DND-41 (cell line): ENCODE data around the gene SLCO4A1.

ENCODE experiments used
- ATAC-seq: fragments of 200-7000 bp; cut with Tn5 transposase; 3 replicates; pipeline ENCODE4 v1.9.1; 2021; ENCODE audit warnings: low read depth; ENCODE audit not compliant: insufficient read depth
- DNase-seq: peaks from one replicate; pipeline ENCODE4 v3.0.0-alpha.2; 2020
- H2AFZ ChIP-seq: 2 replicates; pipeline ENCODE4 v1.6.0; 2012; ENCODE audit warnings: low read depth, low read length
- H3K27ac ChIP-seq: 2 replicates; pipeline ENCODE4 v1.5.1; 2012; ENCODE audit warnings: low read length, inconsistent platforms
- H3K27me3 ChIP-seq: fragments of 200-600 bp; sonication (generic); 2 replicates; pipeline ENCODE4 v1.6.0; 2012; ENCODE audit warnings: low read length, mild to moderate bottlenecking, inconsistent platforms; ENCODE audit not compliant: insufficient read depth, poor library complexity
- H3K36me3 ChIP-seq: 2 replicates; pipeline ENCODE4 v1.5.1; 2012; ENCODE audit warnings: low read length, inconsistent platforms; ENCODE audit not compliant: insufficient read depth
- H3K4me1 ChIP-seq: 2 replicates; pipeline ENCODE4 v1.5.1; 2012; ENCODE audit warnings: mild to moderate bottlenecking, low read length; ENCODE audit not compliant: insufficient read depth
- H3K4me2 ChIP-seq: 2 replicates; pipeline ENCODE4 v1.6.0; 2012; ENCODE audit warnings: mild to moderate bottlenecking, moderate library complexity, low read length, inconsistent platforms; ENCODE audit not compliant: insufficient read depth
- H3K4me3 ChIP-seq, 2 experiments: fragments of 200-600 bp in 1 of 2; shearing (Covaris generic) in 1 of 2; 2 replicates each; pipeline ENCODE4 v1.5.1; 2012 to 2016; ENCODE audit warnings: inconsistent platforms in 2 of 2, low read length in 2 of 2, mild to moderate bottlenecking in 2 of 2, low read depth in 1 of 2, moderate library complexity in 1 of 2
- H3K79me2 ChIP-seq: 2 replicates; pipeline ENCODE4 v1.6.0; 2012; ENCODE audit warnings: low read length, inconsistent platforms; ENCODE audit not compliant: insufficient read depth
- H3K9ac ChIP-seq: 2 replicates; pipeline ENCODE4 v1.6.0; 2012; ENCODE audit warnings: low read depth, mild to moderate bottlenecking, inconsistent platforms, low read length, moderate library complexity
- H3K9me3 ChIP-seq: 2 replicates; pipeline ENCODE4 v1.5.1; 2012; ENCODE audit warnings: low read length, moderate library complexity, mild to moderate bottlenecking, inconsistent platforms; ENCODE audit not compliant: insufficient read depth, severe bottlenecking
- H4K20me1 ChIP-seq: 2 replicates; pipeline ENCODE4 v1.6.0; 2012; ENCODE audit warnings: low read length; ENCODE audit not compliant: insufficient read depth
- CTCF ChIP-seq: IDR thresholded peaks from 2 replicates; pipeline ENCODE4 v1.5.1; 2012; ENCODE audit warnings: borderline replicate concordance, low read length, moderate library complexity, mild to moderate bottlenecking; ENCODE audit not compliant: poor library complexity, severe bottlenecking; ENCODE audit errors: extremely low read depth
- EZH2 ChIP-seq: IDR thresholded peaks from 3 replicates; pipeline ENCODE4 v1.6.1; 2012; ENCODE audit warnings: borderline replicate concordance, low read depth, mild to moderate bottlenecking, moderate library complexity, low read length, inconsistent platforms; ENCODE audit not compliant: severe bottlenecking

SLCO4A1 gene

GRCh38 chr20:62638055-62638570 lies 4.2 kb upstream of the SLCO4A1 start:
- peaks cover 16% of the 10 kb centered on the region for H3K4me1 ChIP-seq
- H3K36me3 ChIP-seq, result no peaks in the 10 kb centered on the region
- H3K79me2 ChIP-seq, result peaks cover 8% of the 10 kb centered on the region
- no peak overlapping the region for H3K4me3 ChIP-seq
- H3K9ac ChIP-seq, result no peak overlapping the region
- H3K9me3 ChIP-seq, result no peaks in the 10 kb centered on the region
- DNase-seq, result no peak
- no peak for ATAC-seq
- H3K27ac ChIP-seq, result no peak overlapping the region
- TF ChIP-seq EZH2 (no peak), CTCF (no peak)
- peaks cover 2% of the 10 kb centered on the region; the same call in 1 of the 2 replicates for H4K20me1 ChIP-seq
- peaks cover 42% of the 10 kb centered on the region for H3K27me3 ChIP-seq
- H2AFZ ChIP-seq, result no peak overlapping the region
- no peak overlapping the region for H3K4me2 ChIP-seq

GRCh38 chr20:62638679-62639406 lies 3.5 kb upstream of the SLCO4A1 start:
- Histone ChIP-seq H3K27me3 (peaks cover 38% of the 10 kb centered on the region), H3K4me2 (no peak overlapping the region), H3K79me2 (peaks cover 15% of the 10 kb centered on the region), H3K9me3 (no peaks in the 10 kb centered on the region), H3K9ac (no peak overlapping the region), H3K4me1 (peaks cover 23% of the 10 kb centered on the region), H4K20me1 (peaks cover 9% of the 10 kb centered on the region), H3K27ac (no peak overlapping the region), H3K4me3 (no peak overlapping the region), H3K36me3 (peaks cover 3% of the 10 kb centered on the region; the same call in 1 of the 2 replicates), H2AFZ (no peak overlapping the region)
- TF ChIP-seq EZH2 (no peak), CTCF (no peak)
- no peak for DNase-seq
- no peak for ATAC-seq

GRCh38 chr20:62639765-62640164 lies 2.5 kb upstream of the SLCO4A1 start:
- ATAC-seq, result no peak
- Histone ChIP-seq H3K4me3 (no peak overlapping the region), H2AFZ (no peak overlapping the region), H3K36me3 (peaks cover 7% of the 10 kb centered on the region; the same call in 1 of the 2 replicates), H3K4me2 (no peak overlapping the region), H3K9me3 (no peaks in the 10 kb centered on the region), H3K4me1 (peaks cover 28% of the 10 kb centered on the region), H3K27me3 (peaks cover 38% of the 10 kb centered on the region), H3K79me2 (peaks cover 24% of the 10 kb centered on the region), H3K9ac (no peak overlapping the region), H3K27ac (no peak overlapping the region), H4K20me1 (peaks cover 19% of the 10 kb centered on the region)
- DNase-seq, result no peak
- TF ChIP-seq EZH2 (no peak), CTCF (no peak)
